H1 (cell line): ENCODE data around the gene GABRG3. TPM values are rescaled to one million over a fixed set of nuclear protein-coding genes. Genes with fewer than 3 reads are reported as not detected.

Experiments used
- JUND ChIP-seq: IDR thresholded peaks from 2 replicates; pipeline ENCODE4 v1.6.1; 2011; ENCODE audit warnings: mild to moderate bottlenecking, improper control_type of control experiment, low read length
- NRF1 ChIP-seq: IDR thresholded peaks from 2 replicates; pipeline ENCODE4 v1.6.1; 2011; ENCODE audit warnings: mild to moderate bottlenecking, low read depth, low read length, improper control_type of control experiment
- polyA plus RNA-seq, 7 experiments: library from polyadenylated mRNA; depleted of rRNA in 3 of 7; stranded (reverse) in 5 of 7; unstranded in 2 of 7; fragments of >200 nt in 5 of 7; fragments of 200-250 nt in 2 of 7; gene quantifications; 1 replicate in 5 of 7; 2 replicates in 1 of 7; 4 replicates in 1 of 7; pipeline versions ENCODE4 v1.2.1 to v1.2.3, GENCODE V29; 2011 to 2013; ENCODE audit warnings: missing spikeins in 2 of 7, mixed read lengths in 2 of 7
- total RNA-seq: library from RNA; stranded (reverse); fragmentation: NEBNext Ultra II Directional; extraction: Animal tissue kit (Norgen Biotek cat#: 25700); gene quantifications from 2 replicates; pipeline ENCODE4 v1.2.1, GENCODE V29; 2021
- TF ChIP-seq, protein P1 (sequence below): IDR thresholded peaks from 2 replicates; pipeline ENCODE4 v1.6.1; 2011; ENCODE audit warnings: low read depth, mild to moderate bottlenecking, low read length; ENCODE audit not compliant: insufficient read depth

GABRG3 gene
- total and polyA plus RNA-seq, 2 of the 8 experiments (the other 6 are each of a cell fraction or from before 2014, with no cell fraction given): 0.17 to 0.80 TPM

DNA sequence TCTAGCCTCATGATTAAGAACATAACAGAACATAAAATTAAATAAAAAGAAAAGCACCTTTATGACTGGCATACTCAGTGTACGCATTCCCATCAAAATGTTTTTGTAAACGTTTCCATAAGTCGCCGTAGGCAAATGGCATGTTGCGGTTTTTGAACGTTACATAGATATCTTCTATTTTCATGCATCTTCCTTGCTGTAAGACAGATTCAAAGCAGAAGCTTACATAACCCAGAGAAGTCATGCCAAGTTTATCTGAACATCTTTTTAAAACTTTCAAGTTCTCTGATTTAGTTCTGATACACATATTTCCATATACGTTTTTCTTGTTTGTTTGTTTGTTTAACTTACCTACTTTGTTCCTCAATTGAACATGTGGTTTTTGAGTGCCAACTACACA is 388.6 kb downstream of the GABRG3 start (continued):
- TF ChIP-seq, protein P1, sequence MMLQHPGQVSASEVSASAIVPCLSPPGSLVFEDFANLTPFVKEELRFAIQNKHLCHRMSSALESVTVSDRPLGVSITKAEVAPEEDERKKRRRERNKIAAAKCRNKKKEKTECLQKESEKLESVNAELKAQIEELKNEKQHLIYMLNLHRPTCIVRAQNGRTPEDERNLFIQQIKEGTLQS: no peak
- no peak for TF ChIP-seq NRF1
- no peak for TF ChIP-seq JUND
- TF ChIP-seq, all 59 proteins: peak for 0
